GM19455 (cell line): ENCODE results near the gene CNKSR2.
"Not testable (repeated sequence)": the region's sequence is repeated elsewhere in the genome, so short reads cannot be mapped to it uniquely, and the experiment has no call there.

Experiments
- ATAC-seq: cut with Tn5 transposase; IDR thresholded peaks from one replicate; pipeline ENCODE4 v1.9.1; 2021; ENCODE audit not compliant: unreplicated experiment

The CNKSR2 gene

GRCh38 chrX:21438792-21439191 is 64.6 kb downstream of the CNKSR2 start:
- peak; percentile 99 for ATAC-seq

GRCh38 chrX:21440911-21441310 is 66.7 kb downstream of the CNKSR2 start:
- no peak for ATAC-seq

- no peak for ATAC-seq
These were observed 83.5 kb downstream of the CNKSR2 start for GRCh38 chrX:21457718-21458117.

GRCh38 chrX:21469071-21469470 is 94.9 kb downstream of the CNKSR2 start:
- ATAC-seq = no peak

GRCh38 chrX:21476909-21477308 is 102.7 kb downstream of the CNKSR2 start:
- ATAC-seq = no peak

GRCh38 chrX:21479695-21480270 is 105.6 kb downstream of the CNKSR2 start:
- peak; percentile 91 for ATAC-seq

GRCh38 chrX:21481761-21482160 is 107.5 kb downstream of the CNKSR2 start:
- no peak for ATAC-seq

- not testable (repeated sequence) for ATAC-seq
These were observed 109.8 kb downstream of the CNKSR2 start for GRCh38 chrX:21484051-21484450.

GRCh38 chrX:21487832-21488231 is 113.6 kb downstream of the CNKSR2 start:
- no peak for ATAC-seq

GRCh38 chrX:21490341-21490740 is 116.1 kb downstream of the CNKSR2 start:
- ATAC-seq = no peak

- no peak for ATAC-seq
These were observed 119.1 kb downstream of the CNKSR2 start for GRCh38 chrX:21493226-21493830.

GRCh38 chrX:21503593-21503992 is 129.4 kb downstream of the CNKSR2 start:
- peak; percentile 87 for ATAC-seq

GRCh38 chrX:21509912-21510311 is 135.7 kb downstream of the CNKSR2 start:
- ATAC-seq = no peak

GRCh38 chrX:21524008-21524407 is 149.8 kb downstream of the CNKSR2 start:
- no peak for ATAC-seq

GRCh38 chrX:21528076-21528475 is 153.9 kb downstream of the CNKSR2 start:
- ATAC-seq = no peak

- no peak for ATAC-seq
These were observed 155.6 kb downstream of the CNKSR2 start for GRCh38 chrX:21529771-21530170.

GRCh38 chrX:21544642-21545041 is 170.4 kb downstream of the CNKSR2 start:
- not testable (repeated sequence) for ATAC-seq

- ATAC-seq = no peak
These were observed 185.2 kb downstream of the CNKSR2 start for GRCh38 chrX:21559417-21559816.

GRCh38 chrX:21565025-21565424 is 190.8 kb downstream of the CNKSR2 start:
- no peak for ATAC-seq

- ATAC-seq = no peak
These were observed 200.6 kb downstream of the CNKSR2 start for GRCh38 chrX:21574793-21575192.

- ATAC-seq = no peak
These were observed 207.3 kb downstream of the CNKSR2 start for GRCh38 chrX:21581479-21581878.

- no peak for ATAC-seq
These were observed 211.8 kb downstream of the CNKSR2 start for GRCh38 chrX:21586001-21586400.
